K562 (cell line): Measurements from ENCODE around the gene MUSTN1. TPM values are rescaled to one million over a fixed set of nuclear protein-coding genes. Genes with fewer than 3 reads are reported as not detected.

ENCODE experiments used
- ATAC-seq: fragments of 200-7000 bp; cut with Tn5 transposase; 3 replicates; pipeline ENCODE4 v1.9.1; 2020; ENCODE audit warnings: moderate library complexity
- BruUV-seq: library from RNA; stranded (reverse); fragments of 400-500 nt; replicated peaks from 2 replicates; lab custom pipeline; 2021; lab: Mats Ljungman, UMichigan
- CTCF ChIA-PET: fragments of 300-600 bp; formaldehyde crosslinking; extraction: SDS; loops from one replicate; lab custom pipeline; 2021; ENCODE audit warnings: low intra/inter-chr PET ratio; lab: Yijun Ruan, JAX
- POLR2A ChIA-PET: fragments of 300-600, 350-650 bp; sonication (Branson Sonifier 250); formaldehyde crosslinking; extraction: SDS; loops from one replicate; lab custom pipeline; 2021; ENCODE audit warnings: antibody characterized with exemption, inconsistent platforms; lab: Yijun Ruan, JAX
- DNase-seq, 4 experiments: peaks; one replicate each; pipeline versions ENCODE4 v3.0.0 to v3.0.0-alpha.2; 2011 to 2018; ENCODE audit warnings: low spot score in 3 of 4, mixed read lengths in 3 of 4; ENCODE audit errors: extremely low read depth in 1 of 4
- FAIRE-seq: peaks from 2 replicates; lab custom pipeline; 2011; peaks lifted over from hg19 to GRCh38; lab: Jason Lieb, UNC
- H2AFZ ChIP-seq: 2 replicates; pipeline ENCODE4 v1.6.0; 2011; ENCODE audit warnings: low read depth, low read length, control low read depth, inconsistent platforms
- H3K27ac ChIP-seq: fragments of 200-600 bp; 3 replicates; pipeline ENCODE4 v1.8.0; 2011; ENCODE audit warnings: low read depth, mild to moderate bottlenecking, control low read depth, inconsistent platforms, low read length, moderate library complexity, mixed read lengths; ENCODE audit errors: extremely low read depth
- H3K27me3 ChIP-seq, 2 experiments: fragments of 300-600 bp in 1 of 2; 2 replicates in 1 of 2; 3 replicates in 1 of 2; pipeline versions ENCODE4 v1.6.0 to v1.8.0; 2011; ENCODE audit warnings: inconsistent platforms in 2 of 2, low read length in 2 of 2, mild to moderate bottlenecking in 1 of 2, mixed read lengths in 1 of 2, moderate library complexity in 1 of 2; ENCODE audit not compliant: control insufficient read depth in 2 of 2, insufficient read depth in 2 of 2
- H3K36me3 ChIP-seq: fragments of 300-600 bp; 3 replicates; pipeline ENCODE4 v1.8.0; 2011; ENCODE audit warnings: mild to moderate bottlenecking, low read length, inconsistent platforms; ENCODE audit not compliant: control insufficient read depth, insufficient read depth
- H3K4me1 ChIP-seq, 2 experiments: fragments of 200-600 bp in 1 of 2; replicated peaks in 1 of 2; 2 replicates in 1 of 2; 3 replicates in 1 of 2; pipeline versions ENCODE4 v1.5.1 to v1.8.0; 2011; ENCODE audit warnings: inconsistent platforms in 2 of 2, low read length in 2 of 2, mild to moderate bottlenecking in 1 of 2, mixed read lengths in 1 of 2, moderate library complexity in 1 of 2; ENCODE audit not compliant: control insufficient read depth in 2 of 2, insufficient read depth in 2 of 2
- H3K4me2 ChIP-seq: 2 replicates; pipeline ENCODE4 v1.6.1; 2011; ENCODE audit warnings: low read length, control low read depth, inconsistent platforms, mixed read lengths; ENCODE audit not compliant: insufficient read depth
- H3K4me3 ChIP-seq: fragments of 200-600 bp; sonication (generic), shearing (Covaris generic); 2 replicates; pipeline ENCODE4 v1.5.1; 2016; ENCODE audit warnings: control low read depth, inconsistent platforms
- H3K79me2 ChIP-seq: fragments of 200-600 bp; 3 replicates; pipeline ENCODE4 v1.8.0; 2011; ENCODE audit warnings: low read length, inconsistent platforms; ENCODE audit not compliant: control insufficient read depth, insufficient read depth
- H3K9ac ChIP-seq, 2 experiments: 2 replicates each; pipeline versions ENCODE4 v1.6.0 to v1.6.1; 2011; ENCODE audit warnings: low read depth in 2 of 2, low read length in 2 of 2, control low read depth in 1 of 2, inconsistent platforms in 1 of 2, mild to moderate bottlenecking in 1 of 2, mixed read lengths in 1 of 2; ENCODE audit not compliant: insufficient read depth in 1 of 2
- H3K9me1 ChIP-seq: one replicate; pipeline ENCODE4 v1.6.0; 2011; ENCODE audit warnings: inconsistent platforms, mild to moderate bottlenecking, low read length, moderate library complexity; ENCODE audit not compliant: control insufficient read depth, insufficient read depth
- H3K9me3 ChIP-seq: replicated peaks from 2 replicates; pipeline ENCODE4 v1.5.1; 2011; ENCODE audit warnings: low read depth, low read length, inconsistent platforms; ENCODE audit not compliant: control insufficient read depth, insufficient read depth
- H4K20me1 ChIP-seq: replicated peaks from 2 replicates; pipeline ENCODE4 v1.6.1; 2011; ENCODE audit warnings: low read length, inconsistent platforms, mixed read lengths; ENCODE audit not compliant: control insufficient read depth, insufficient read depth
- BRCA1 ChIP-seq, 2 experiments: fragments of 450-650 bp in 1 of 2; sonication (generic) in 1 of 2; formaldehyde crosslinking in 1 of 2; IDR thresholded peaks; 2 replicates each; pipeline versions ENCODE4 v1.5.0 to v1.6.1; 2017 to 2020; ENCODE audit warnings: mild to moderate bottlenecking in 1 of 2, missing genetic modification reagents in 1 of 2
- JUND ChIP-seq, 2 experiments: IDR thresholded peaks; 2 replicates in 1 of 2; 3 replicates in 1 of 2; pipeline ENCODE4 v1.6.1; 2011; ENCODE audit warnings: borderline replicate concordance in 2 of 2, low read depth in 2 of 2, low read length in 2 of 2, improper control_type of control experiment in 1 of 2, missing biosample characterization in 1 of 2, missing genetic modification characterization in 1 of 2, missing genetic modification reagents in 1 of 2
- ZBTB8A ChIP-seq: fragments of 450-650 bp; IDR thresholded peaks from 2 replicates; pipeline ENCODE4 v1.6.1; 2018; ENCODE audit warnings: mild to moderate bottlenecking, moderate library complexity; ENCODE audit not compliant: partially characterized antibody
- WGBS: fragments of 100-300 bp; shearing (Covaris generic); methylation state at CpG from one replicate; pipeline ENCODE4 v1.1.6; 2016; ENCODE audit warnings: low coverage, mixed read lengths; ENCODE audit not compliant: insufficient coverage; ENCODE audit errors: missing lambda C conversion rate; 5-methylcytosine and 5-hydroxymethylcytosine counted together
- in situ Hi-C: fragments of 300-500 bp; cut with MboI; formaldehyde crosslinking; loops from 4 replicates; pipeline ENCODE4 v1.15.0; 2018; ENCODE audit warnings: inconsistent platforms, mixed read lengths
- intact Hi-C: fragments of 100-400 bp; cut with micrococcal nuclease; formaldehyde crosslinking; loops from 2 replicates; pipeline ENCODE4 v1.14.2; 2022
- polyA plus RNA-seq, 8 experiments: library from polyadenylated mRNA; depleted of rRNA in 4 of 8; stranded (reverse) in 5 of 8; unstranded in 3 of 8; fragments of >200 nt; fragmentation: Nextera tagmentation in 2 of 8; fragmentation: Illumina TruSeq in 1 of 8; extraction: Ambion mirVana in 2 of 8; extraction: Trizol in 1 of 8; gene quantifications; 2 replicates each; pipeline versions ENCODE4 v1.2.1 to v1.2.3, GENCODE V29; 2011 to 2014; ENCODE audit warnings: inconsistent platforms in 1 of 8, missing spikeins in 1 of 8
- total RNA-seq, 7 experiments: library from RNA; depleted of rRNA in 6 of 7; stranded (reverse); fragments of >200 nt in 6 of 7; fragmentation: Illumina TruSeq in 2 of 7; extraction: Trizol in 2 of 7; gene quantifications; 2 replicates each; pipeline versions ENCODE4 v1.2.1 to v1.2.3, GENCODE V29; 2011 to 2021; ENCODE audit warnings: low replicate concordance in 1 of 7
- TF ChIP-seq, protein P1 (sequence below): fragments of 450-650 bp; IDR thresholded peaks from 2 replicates; pipeline ENCODE4 v1.6.1; 2016

Gene MUSTN1
- total and polyA plus RNA-seq, 9 of the 15 experiments (the other 6 are each of a cell fraction or from before 2014, with no cell fraction given) = 0.15 to 0.78 (median 0.44) TPM; not detected in 4

DNA sequence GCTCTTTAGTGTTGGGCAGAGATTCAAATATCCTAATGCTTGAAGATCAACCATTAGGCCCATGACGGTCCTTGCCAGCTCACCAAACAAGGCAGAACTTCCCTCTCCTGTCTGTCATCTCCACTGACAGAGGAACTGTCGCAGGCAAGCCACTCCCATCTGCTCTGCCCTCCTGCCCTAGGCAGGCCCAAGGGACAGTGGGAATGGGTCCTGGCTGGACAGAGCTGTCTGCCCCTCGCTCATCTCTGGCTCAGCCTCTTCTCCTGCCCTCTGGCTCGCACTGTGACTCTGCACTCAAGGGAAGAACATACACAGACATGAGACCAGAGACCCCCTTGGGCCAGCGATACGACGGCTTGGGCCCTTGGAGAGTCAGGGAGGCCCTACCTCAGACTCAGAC is 7.6 kb upstream of the MUSTN1 start:
- ATAC-seq (no peak), FAIRE-seq (no peak), DNase-seq (no peak)
- Histone ChIP-seq H3K79me2 (no peaks in the 10 kb centered on the region), H3K36me3 (no peaks in the 10 kb centered on the region), H4K20me1 (no peaks in the 10 kb centered on the region), H3K9me1 (no peaks in the 10 kb centered on the region), H2AFZ (no peak overlapping the region), H3K27me3 (no peaks in the 10 kb centered on the region), H3K4me2 (no peak overlapping the region), H3K9ac (no peak overlapping the region), H3K9me3 (no peaks in the 10 kb centered on the region), H3K4me1 (no peaks in the 10 kb centered on the region), H3K27ac (no peak overlapping the region), H3K4me3 (no peak overlapping the region)
- in situ Hi-C loops = loop anchor here (10.0 kb wide), 1 partner anchor 232 kb away; no protein-coding TSS in a partner anchor
- no TSS peak for BruUV-seq
- CTCF ChIA-PET = no interaction called here
- intact Hi-C loops = no loop called here
- TF ChIP-seq BRCA1 (IDR thresholded peaks at IDR 0.05) (no peak), BRCA1 (CRISPR knock-in tag; IDR thresholded peaks at IDR 0.05) (no peak), JUND (IDR thresholded peaks at IDR 0.05; ENCODE audit: borderline replicate concordance, low read depth, low read length) (no peak), JUND (tag; IDR thresholded peaks at IDR 0.05; ENCODE audit: borderline replicate concordance, low read depth, low read length) (no peak), ZBTB8A (no peak)
- TF ChIP-seq, protein P1, sequence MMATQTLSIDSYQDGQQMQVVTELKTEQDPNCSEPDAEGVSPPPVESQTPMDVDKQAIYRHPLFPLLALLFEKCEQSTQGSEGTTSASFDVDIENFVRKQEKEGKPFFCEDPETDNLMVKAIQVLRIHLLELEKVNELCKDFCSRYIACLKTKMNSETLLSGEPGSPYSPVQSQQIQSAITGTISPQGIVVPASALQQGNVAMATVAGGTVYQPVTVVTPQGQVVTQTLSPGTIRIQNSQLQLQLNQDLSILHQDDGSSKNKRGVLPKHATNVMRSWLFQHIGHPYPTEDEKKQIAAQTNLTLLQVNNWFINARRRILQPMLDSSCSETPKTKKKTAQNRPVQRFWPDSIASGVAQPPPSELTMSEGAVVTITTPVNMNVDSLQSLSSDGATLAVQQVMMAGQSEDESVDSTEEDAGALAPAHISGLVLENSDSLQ = peak; percentile 64
- POLR2A ChIA-PET = no interaction called here
- 66% methylated on average over 5 of the region's 7 CpGs for WGBS
